Glutamatergic neuron (in vitro differentiated cells): ENCODE results near the gene CTDSPL. TPM values are rescaled to one million over a fixed set of nuclear protein-coding genes. Genes with fewer than 3 reads are reported as not detected.
A peak's percentile ranks its signal among the peaks of the same experiment; 100 is the strongest.

Experiments used
- DNase-seq: peaks from one replicate; pipeline ENCODE4 v3.0.0; 2022
- H3K27ac Mint-ChIP-seq: one replicate; pipeline ENCODE4 v1.8.0; 2020; ENCODE audit warnings: mild to moderate bottlenecking, mixed read lengths, inconsistent platforms; ENCODE audit not compliant: unreplicated experiment
- H3K27me3 Mint-ChIP-seq: one replicate; pipeline ENCODE4 v1.8.0; 2020; ENCODE audit warnings: mild to moderate bottlenecking, moderate library complexity, mixed read lengths, inconsistent platforms; ENCODE audit not compliant: unreplicated experiment
- H3K36me3 Mint-ChIP-seq: one replicate; pipeline ENCODE4 v1.8.0; 2020; ENCODE audit warnings: mild to moderate bottlenecking, mixed read lengths, inconsistent platforms; ENCODE audit not compliant: unreplicated experiment
- H3K4me1 Mint-ChIP-seq: one replicate; pipeline ENCODE4 v1.8.0; 2020; ENCODE audit warnings: mild to moderate bottlenecking, low read depth, mixed read lengths, inconsistent platforms; ENCODE audit not compliant: unreplicated experiment
- H3K4me3 Mint-ChIP-seq: one replicate; pipeline ENCODE4 v1.8.0; 2020; ENCODE audit warnings: mild to moderate bottlenecking, mixed read lengths, inconsistent platforms; ENCODE audit not compliant: unreplicated experiment
- H3K9me3 Mint-ChIP-seq: one replicate; pipeline ENCODE4 v1.8.0; 2020; ENCODE audit warnings: mild to moderate bottlenecking, moderate library complexity, mixed read lengths, inconsistent platforms; ENCODE audit not compliant: unreplicated experiment
- CTCF ChIP-seq: fragments of 200-600 bp; sonication (generic); IDR thresholded peaks from one replicate; pipeline ENCODE4 v1.5.0; 2021; ENCODE audit not compliant: partially characterized antibody, unreplicated experiment
- total RNA-seq: library from RNA; stranded (reverse); fragmentation: NEBNext Ultra II Directional; extraction: Animal tissue kit (Norgen Biotek cat#: 25700); gene quantifications from one replicate; pipeline ENCODE4 v1.2.1, GENCODE V29; 2021; ENCODE audit not compliant: unreplicated experiment

CTDSPL gene
- total RNA-seq, 1 donor from 2014 or later = 6.6 TPM

- Mint-ChIP-seq H3K27me3 (peaks cover 8% of the 10 kb centered on the region), H3K9me3 (peaks cover 7% of the 10 kb centered on the region), H3K27ac (no peak overlapping the region), H3K4me3 (no peak overlapping the region), H3K36me3 (no peaks in the 10 kb centered on the region), H3K4me1 (peaks cover 5% of the 10 kb centered on the region)
- TF ChIP-seq CTCF = no peak
- no peak for DNase-seq
Measured at GRCh38 chr3:38002291-38002876, 140.7 kb downstream of the CTDSPL start.

GRCh38 chr3:38002940-38003339, 141.3 kb downstream of the CTDSPL start:
- Mint-ChIP-seq H3K27me3 (peaks cover 8% of the 10 kb centered on the region), H3K36me3 (no peaks in the 10 kb centered on the region), H3K27ac (no peak overlapping the region), H3K4me1 (peaks cover 5% of the 10 kb centered on the region), H3K4me3 (no peak overlapping the region), H3K9me3 (peaks cover 7% of the 10 kb centered on the region)
- DNase-seq = no peak
- TF ChIP-seq CTCF = no peak

GRCh38 chr3:38003371-38003816, 141.7 kb downstream of the CTDSPL start:
- Mint-ChIP-seq H3K36me3 (no peaks in the 10 kb centered on the region), H3K27me3 (peaks cover 8% of the 10 kb centered on the region), H3K4me1 (peaks cover 5% of the 10 kb centered on the region), H3K4me3 (no peak overlapping the region), H3K27ac (peak overlapping the region; percentile 76), H3K9me3 (peaks cover 7% of the 10 kb centered on the region)
- DNase-seq = peak; percentile 83
- peak; percentile 83 for TF ChIP-seq CTCF

- Mint-ChIP-seq H3K9me3 (peaks cover 7% of the 10 kb centered on the region), H3K27ac (no peak overlapping the region), H3K27me3 (peaks cover 8% of the 10 kb centered on the region)
Measured at GRCh38 chr3:38003817-38004414, 142.2 kb downstream of the CTDSPL start.

More at GRCh38 chr3:38003817-38004414, 142.2 kb downstream of the CTDSPL start:
- Mint-ChIP-seq H3K4me3 (no peak overlapping the region), H3K4me1 (peaks cover 5% of the 10 kb centered on the region), H3K36me3 (no peaks in the 10 kb centered on the region)
- DNase-seq = no peak
- no peak for TF ChIP-seq CTCF
